GM12878 (cell line): Measurements from ENCODE around the gene POC1B. TPM values are rescaled to one million over a fixed set of nuclear protein-coding genes. Genes with fewer than 3 reads are reported as not detected.

ENCODE experiments used
- ATAC-seq: fragments of 200-7000 bp; cut with Tn5 transposase; 3 replicates; pipeline ENCODE4 v1.9.1; 2020; ENCODE audit warnings: mild to moderate bottlenecking, moderate library complexity
- BruUV-seq: library from RNA; stranded (reverse); fragments of 400-500 nt; replicated peaks from 2 replicates; lab custom pipeline; 2021; lab: Mats Ljungman, UMichigan
- CTCF ChIA-PET: fragments of 300-600 bp; sonication (Branson Sonifier 250); formaldehyde crosslinking; extraction: SDS; loops from one replicate; lab custom pipeline; 2021; ENCODE audit warnings: inconsistent platforms; lab: Yijun Ruan, JAX
- POLR2A ChIA-PET: fragments of 350-600 bp; formaldehyde crosslinking; extraction: SDS; loops from one replicate; lab custom pipeline; 2021; ENCODE audit warnings: inconsistent platforms; lab: Charles Lee
- RAD21 ChIA-PET: fragments of 300-600 bp; sonication (Branson Sonifier 250); formaldehyde crosslinking; loops from one replicate; lab custom pipeline; 2023; ENCODE audit warnings: antibody characterized with exemption; ENCODE audit not compliant: unreplicated experiment; lab: Charles Lee
- SMC1A ChIA-PET: fragments of 300-600 bp; sonication (Branson Sonifier 250); formaldehyde crosslinking; loops from one replicate; lab custom pipeline; 2023; ENCODE audit not compliant: unreplicated experiment, uncharacterized antibody; lab: Charles Lee
- DNase-seq: peaks from one replicate; pipeline ENCODE4 v3.0.0-alpha.2; 2011; ENCODE audit warnings: low read depth, low spot score
- FAIRE-seq: peaks from 3 replicates; lab custom pipeline; 2011; peaks lifted over from hg19 to GRCh38; lab: Jason Lieb, UNC
- H2AFZ ChIP-seq: 2 replicates; pipeline ENCODE4 v1.6.0; 2011; ENCODE audit warnings: low read depth, low read length, control low read depth; ENCODE audit not compliant: control insufficient read depth
- H3K27ac ChIP-seq: 2 replicates; pipeline ENCODE4 v1.5.1; 2011; ENCODE audit warnings: control low read depth; ENCODE audit not compliant: control insufficient read depth, insufficient read depth
- H3K27me3 ChIP-seq, 2 experiments: replicated peaks in 1 of 2; 2 replicates each; pipeline versions ENCODE4 v1.6.0 to v1.6.1; 2011; ENCODE audit warnings: low read length in 1 of 2; ENCODE audit not compliant: control insufficient read depth in 2 of 2, insufficient read depth in 2 of 2
- H3K36me3 ChIP-seq, 2 experiments: 2 replicates each; pipeline ENCODE4 v1.5.1; 2011; ENCODE audit warnings: low read length in 1 of 2; ENCODE audit not compliant: control insufficient read depth in 2 of 2, insufficient read depth in 2 of 2
- H3K4me1 ChIP-seq: 2 replicates; pipeline ENCODE4 v1.6.1; 2011; ENCODE audit warnings: mild to moderate bottlenecking, low read length, moderate library complexity, mixed read lengths; ENCODE audit not compliant: control insufficient read depth, insufficient read depth
- H3K4me2 ChIP-seq: 2 replicates; pipeline ENCODE4 v1.6.0; 2011; ENCODE audit warnings: control low read depth; ENCODE audit not compliant: control insufficient read depth, insufficient read depth
- H3K4me3 ChIP-seq: fragments of 200-600 bp; sonication (generic); 2 replicates; pipeline ENCODE4 v1.5.1; 2016
- H3K79me2 ChIP-seq: 2 replicates; pipeline ENCODE4 v1.6.0; 2011; ENCODE audit warnings: low read length; ENCODE audit not compliant: control insufficient read depth, insufficient read depth
- H3K9ac ChIP-seq: 2 replicates; pipeline ENCODE4 v1.8.0; 2011; ENCODE audit warnings: low read length, control low read depth, mixed read lengths; ENCODE audit not compliant: control insufficient read depth, insufficient read depth
- H3K9me3 ChIP-seq: replicated peaks from 3 replicates; pipeline ENCODE4 v1.5.1; 2011; ENCODE audit warnings: mild to moderate bottlenecking, low read length; ENCODE audit not compliant: control insufficient read depth, insufficient read depth
- H4K20me1 ChIP-seq: 2 replicates; pipeline ENCODE4 v1.6.0; 2011; ENCODE audit not compliant: control insufficient read depth, insufficient read depth
- CEBPB ChIP-seq, 2 experiments: fragments of 150-350 bp in 1 of 2; IDR thresholded peaks; 2 replicates each; pipeline ENCODE4 v1.6.1; 2012 to 2014; ENCODE audit warnings: low read depth in 2 of 2, low read length in 2 of 2, borderline replicate concordance in 1 of 2, inconsistent platforms in 1 of 2
- DPF2 ChIP-seq: fragments of 450-650 bp; IDR thresholded peaks from 2 replicates; pipeline ENCODE4 v1.6.1; 2017; ENCODE audit warnings: mild to moderate bottlenecking
- EED ChIP-seq: sonication (generic); IDR thresholded peaks from 2 replicates; pipeline ENCODE4 v1.6.1; 2016; ENCODE audit warnings: antibody characterized with exemption, low read depth
- KLF5 ChIP-seq: fragments of 450-650 bp; IDR thresholded peaks from 2 replicates; pipeline ENCODE4 v1.6.1; 2014; ENCODE audit warnings: mild to moderate bottlenecking; ENCODE audit not compliant: partially characterized antibody
- RFX5 ChIP-seq: IDR thresholded peaks from 2 replicates; pipeline ENCODE4 v1.6.1; 2011; ENCODE audit warnings: low read depth, low read length, improper control_type of control experiment
- SMARCA5 ChIP-seq: fragments of 450-650 bp; IDR thresholded peaks from 2 replicates; pipeline ENCODE4 v1.6.1; 2017; ENCODE audit warnings: mild to moderate bottlenecking
- SREBF1 ChIP-seq: IDR thresholded peaks from 2 replicates; pipeline ENCODE4 v1.6.1; 2012; ENCODE audit warnings: mild to moderate bottlenecking, low read length
- TAF1 ChIP-seq: IDR thresholded peaks from 2 replicates; pipeline ENCODE4 v1.6.1; 2011; ENCODE audit warnings: mild to moderate bottlenecking, low read depth, low read length, borderline replicate concordance
- WRNIP1 ChIP-seq: IDR thresholded peaks from 2 replicates; pipeline ENCODE4 v1.6.1; 2011; ENCODE audit warnings: low read depth, low read length, improper control_type of control experiment, borderline replicate concordance
- ZNF207 ChIP-seq: fragments of 450-650 bp; IDR thresholded peaks from 2 replicates; pipeline ENCODE4 v1.6.1; 2014; ENCODE audit warnings: antibody characterized with exemption, mild to moderate bottlenecking, borderline replicate concordance
- ZNF217 ChIP-seq: fragments of 450-650 bp; IDR thresholded peaks from 2 replicates; pipeline ENCODE4 v1.6.1; 2017; ENCODE audit warnings: antibody characterized with exemption, mild to moderate bottlenecking
- ZSCAN29 ChIP-seq: fragments of 450-650 bp; IDR thresholded peaks from 2 replicates; pipeline ENCODE4 v1.6.1; 2017; ENCODE audit warnings: mild to moderate bottlenecking, moderate library complexity
- WGBS: methylation state at CpG from one replicate; pipeline ENCODE4 v1.1.6; 2016; ENCODE audit warnings: low lambda C conversion rate; ENCODE audit not compliant: insufficient replicate concordance, insufficient coverage; ENCODE audit errors: missing lambda C conversion rate; 5-methylcytosine and 5-hydroxymethylcytosine counted together
- in situ Hi-C: fragments of 300-500 bp; cut with MboI; formaldehyde crosslinking; loops from 9 replicates; pipeline ENCODE4 v1.14.3; 2018; ENCODE audit warnings: mixed read lengths
- intact Hi-C: fragments of 100-400 bp; cut with micrococcal nuclease; formaldehyde crosslinking; loops from one replicate; pipeline ENCODE4 v1.14.2; 2022; ENCODE audit not compliant: unreplicated experiment
- polyA plus RNA-seq, 11 experiments: library from polyadenylated mRNA; depleted of rRNA in 4 of 11; unstranded in 6 of 11; stranded (reverse) in 5 of 11; fragments of >200 nt; fragmentation: Nextera tagmentation in 4 of 11; fragmentation: Illumina TruSeq in 1 of 11; extraction: Ambion mirVana in 4 of 11; extraction: Trizol in 1 of 11; gene quantifications; 1 replicate in 1 of 11; 2 replicates in 10 of 11; pipeline versions ENCODE4 v1.2.1 to v1.2.3, GENCODE V29; 2011 to 2016; ENCODE audit warnings: inconsistent platforms in 2 of 11, missing spikeins in 2 of 11, low read depth in 1 of 11
- total RNA-seq, 4 experiments: library from RNA; depleted of rRNA in 3 of 4; stranded (reverse); fragments of >200 nt in 3 of 4; fragmentation: Illumina TruSeq in 1 of 4; extraction: Trizol in 1 of 4; gene quantifications; 2 replicates each; pipeline versions ENCODE4 v1.2.1 to v1.2.3, GENCODE V29; 2013 to 2021
- TF ChIP-seq, protein P1 (sequence below): fragments of 450-650 bp; IDR thresholded peaks from 2 replicates; pipeline ENCODE4 v1.6.1; 2018; ENCODE audit warnings: borderline replicate concordance, mild to moderate bottlenecking; ENCODE audit not compliant: partially characterized antibody
- TF ChIP-seq, protein P2 (sequence below): fragments of 450-650 bp; IDR thresholded peaks from 2 replicates; pipeline ENCODE4 v1.6.1; 2017; ENCODE audit warnings: low read depth, mild to moderate bottlenecking, moderate library complexity
- TF ChIP-seq, protein P3 (sequence below): IDR thresholded peaks from 2 replicates; pipeline ENCODE4 v1.6.1; 2011; ENCODE audit warnings: low read depth, low read length, improper control_type of control experiment, borderline replicate concordance
- TF ChIP-seq, protein P4 (sequence below): fragments of 450-650 bp; conservative IDR thresholded peaks from 2 replicates; pipeline ENCODE4 v1.6.1; 2017; ENCODE audit warnings: mild to moderate bottlenecking, moderate library complexity
- TF ChIP-seq, protein P5 (sequence below): fragments of 150-350 bp; IDR thresholded peaks from 2 replicates; pipeline ENCODE4 v1.6.1; 2014; ENCODE audit warnings: mild to moderate bottlenecking, low read depth, low read length

Gene POC1B
- total and polyA plus RNA-seq, 10 of the 15 experiments (the other 5 are each of a cell fraction or from before 2014, with no cell fraction given), result 4.4 to 17.8 (median 11.3) TPM

DNA sequence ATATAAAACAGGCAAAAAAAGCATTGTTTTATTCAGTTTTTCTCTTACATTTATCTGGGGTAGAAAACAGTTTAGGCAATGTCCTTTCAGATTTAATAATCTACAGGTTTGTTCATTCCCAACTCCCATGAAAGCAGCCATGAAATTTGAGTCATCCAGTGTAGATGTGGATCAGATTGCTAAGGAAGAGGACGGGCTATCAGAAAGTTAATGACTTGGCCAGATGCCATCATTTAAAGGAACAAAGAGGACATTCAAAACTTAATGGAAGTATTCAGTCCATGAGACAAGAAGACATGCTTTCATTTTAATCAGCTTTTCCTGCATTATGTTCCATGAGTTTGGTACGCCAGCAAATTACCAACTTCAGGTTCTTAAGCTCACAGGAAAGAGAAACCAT, 31.1 kb upstream of the POC1B start:
- H3K27me3 ChIP-seq, result no peaks in the 10 kb centered on the region
- SMC1A ChIA-PET, result interaction anchor here (0.7 to 1.6 kb wide), 5 partner anchors 8 to 642 kb away, joined by 3 to 5 read pairs (median 4); no protein-coding TSS in a partner anchor
- H3K9ac ChIP-seq, result no peak overlapping the region
- H3K9me3 ChIP-seq, result no peaks in the 10 kb centered on the region
- POLR2A ChIA-PET, result no interaction called here
- 98% methylated on average over 2 of the region's 2 CpGs for WGBS
- no peaks in the 10 kb centered on the region for H3K4me1 ChIP-seq
- CTCF ChIA-PET, result interaction anchor here (1.5 to 3.9 kb wide), 2 partner anchors 13 to 20 kb away, joined by 3 to 15 read pairs; no protein-coding TSS in a partner anchor
- BruUV-seq, result no TSS peak
- H2AFZ ChIP-seq, result no peak overlapping the region
- ATAC-seq, result no peak
- FAIRE-seq, result no peak
- in situ Hi-C loops (no loop called here), intact Hi-C loops (no loop called here)
- no peak overlapping the region for H3K27ac ChIP-seq
- H4K20me1 ChIP-seq, result no peaks in the 10 kb centered on the region
- RAD21 ChIA-PET, result no interaction called here
- H3K36me3 ChIP-seq, result no peaks in the 10 kb centered on the region
- H3K4me2 ChIP-seq, result no peak overlapping the region
- no peak overlapping the region for H3K4me3 ChIP-seq
- DNase-seq, result no peak
- H3K79me2 ChIP-seq, result no peaks in the 10 kb centered on the region
- TF ChIP-seq, protein P1, sequence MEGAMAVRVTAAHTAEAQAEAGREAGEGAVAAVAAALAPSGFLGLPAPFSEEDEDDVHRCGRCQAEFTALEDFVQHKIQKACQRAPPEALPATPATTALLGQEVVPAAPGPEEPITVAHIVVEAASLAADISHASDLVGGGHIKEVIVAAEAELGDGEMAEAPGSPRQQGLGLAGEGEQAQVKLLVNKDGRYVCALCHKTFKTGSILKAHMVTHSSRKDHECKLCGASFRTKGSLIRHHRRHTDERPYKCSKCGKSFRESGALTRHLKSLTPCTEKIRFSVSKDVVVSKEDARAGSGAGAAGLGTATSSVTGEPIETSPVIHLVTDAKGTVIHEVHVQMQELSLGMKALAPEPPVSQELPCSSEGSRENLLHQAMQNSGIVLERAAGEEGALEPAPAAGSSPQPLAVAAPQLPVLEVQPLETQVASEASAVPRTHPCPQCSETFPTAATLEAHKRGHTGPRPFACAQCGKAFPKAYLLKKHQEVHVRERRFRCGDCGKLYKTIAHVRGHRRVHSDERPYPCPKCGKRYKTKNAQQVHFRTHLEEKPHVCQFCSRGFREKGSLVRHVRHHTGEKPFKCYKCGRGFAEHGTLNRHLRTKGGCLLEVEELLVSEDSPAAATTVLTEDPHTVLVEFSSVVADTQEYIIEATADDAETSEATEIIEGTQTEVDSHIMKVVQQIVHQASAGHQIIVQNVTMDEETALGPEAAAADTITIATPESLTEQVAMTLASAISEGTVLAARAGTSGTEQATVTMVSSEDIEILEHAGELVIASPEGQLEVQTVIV, result no peak
- TF ChIP-seq DPF2 (no peak), SMARCA5 (no peak), SREBF1 (no peak), EED (no peak), WRNIP1 (no peak), ZSCAN29 (no peak), ZNF207 (no peak), CEBPB (IDR thresholded peaks at IDR 0.05; ENCODE audit: borderline replicate concordance in 1 of 2, low read depth in 2 of 2, low read length in 2 of 2) (no peak), ZNF217 (no peak), KLF5 (no peak), RFX5 (no peak), TAF1 (no peak)
- TF ChIP-seq, protein P2, sequence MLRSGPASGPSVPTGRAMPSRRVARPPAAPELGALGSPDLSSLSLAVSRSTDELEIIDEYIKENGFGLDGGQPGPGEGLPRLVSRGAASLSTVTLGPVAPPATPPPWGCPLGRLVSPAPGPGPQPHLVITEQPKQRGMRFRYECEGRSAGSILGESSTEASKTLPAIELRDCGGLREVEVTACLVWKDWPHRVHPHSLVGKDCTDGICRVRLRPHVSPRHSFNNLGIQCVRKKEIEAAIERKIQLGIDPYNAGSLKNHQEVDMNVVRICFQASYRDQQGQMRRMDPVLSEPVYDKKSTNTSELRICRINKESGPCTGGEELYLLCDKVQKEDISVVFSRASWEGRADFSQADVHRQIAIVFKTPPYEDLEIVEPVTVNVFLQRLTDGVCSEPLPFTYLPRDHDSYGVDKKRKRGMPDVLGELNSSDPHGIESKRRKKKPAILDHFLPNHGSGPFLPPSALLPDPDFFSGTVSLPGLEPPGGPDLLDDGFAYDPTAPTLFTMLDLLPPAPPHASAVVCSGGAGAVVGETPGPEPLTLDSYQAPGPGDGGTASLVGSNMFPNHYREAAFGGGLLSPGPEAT, result no peak
- TF ChIP-seq, protein P3, sequence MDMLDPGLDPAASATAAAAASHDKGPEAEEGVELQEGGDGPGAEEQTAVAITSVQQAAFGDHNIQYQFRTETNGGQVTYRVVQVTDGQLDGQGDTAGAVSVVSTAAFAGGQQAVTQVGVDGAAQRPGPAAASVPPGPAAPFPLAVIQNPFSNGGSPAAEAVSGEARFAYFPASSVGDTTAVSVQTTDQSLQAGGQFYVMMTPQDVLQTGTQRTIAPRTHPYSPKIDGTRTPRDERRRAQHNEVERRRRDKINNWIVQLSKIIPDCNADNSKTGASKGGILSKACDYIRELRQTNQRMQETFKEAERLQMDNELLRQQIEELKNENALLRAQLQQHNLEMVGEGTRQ, result no peak
- TF ChIP-seq, protein P4, sequence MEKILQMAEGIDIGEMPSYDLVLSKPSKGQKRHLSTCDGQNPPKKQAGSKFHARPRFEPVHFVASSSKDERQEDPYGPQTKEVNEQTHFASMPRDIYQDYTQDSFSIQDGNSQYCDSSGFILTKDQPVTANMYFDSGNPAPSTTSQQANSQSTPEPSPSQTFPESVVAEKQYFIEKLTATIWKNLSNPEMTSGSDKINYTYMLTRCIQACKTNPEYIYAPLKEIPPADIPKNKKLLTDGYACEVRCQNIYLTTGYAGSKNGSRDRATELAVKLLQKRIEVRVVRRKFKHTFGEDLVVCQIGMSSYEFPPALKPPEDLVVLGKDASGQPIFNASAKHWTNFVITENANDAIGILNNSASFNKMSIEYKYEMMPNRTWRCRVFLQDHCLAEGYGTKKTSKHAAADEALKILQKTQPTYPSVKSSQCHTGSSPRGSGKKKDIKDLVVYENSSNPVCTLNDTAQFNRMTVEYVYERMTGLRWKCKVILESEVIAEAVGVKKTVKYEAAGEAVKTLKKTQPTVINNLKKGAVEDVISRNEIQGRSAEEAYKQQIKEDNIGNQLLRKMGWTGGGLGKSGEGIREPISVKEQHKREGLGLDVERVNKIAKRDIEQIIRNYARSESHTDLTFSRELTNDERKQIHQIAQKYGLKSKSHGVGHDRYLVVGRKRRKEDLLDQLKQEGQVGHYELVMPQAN, result no peak
- TF ChIP-seq, protein P5, sequence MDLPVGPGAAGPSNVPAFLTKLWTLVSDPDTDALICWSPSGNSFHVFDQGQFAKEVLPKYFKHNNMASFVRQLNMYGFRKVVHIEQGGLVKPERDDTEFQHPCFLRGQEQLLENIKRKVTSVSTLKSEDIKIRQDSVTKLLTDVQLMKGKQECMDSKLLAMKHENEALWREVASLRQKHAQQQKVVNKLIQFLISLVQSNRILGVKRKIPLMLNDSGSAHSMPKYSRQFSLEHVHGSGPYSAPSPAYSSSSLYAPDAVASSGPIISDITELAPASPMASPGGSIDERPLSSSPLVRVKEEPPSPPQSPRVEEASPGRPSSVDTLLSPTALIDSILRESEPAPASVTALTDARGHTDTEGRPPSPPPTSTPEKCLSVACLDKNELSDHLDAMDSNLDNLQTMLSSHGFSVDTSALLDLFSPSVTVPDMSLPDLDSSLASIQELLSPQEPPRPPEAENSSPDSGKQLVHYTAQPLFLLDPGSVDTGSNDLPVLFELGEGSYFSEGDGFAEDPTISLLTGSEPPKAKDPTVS, result no peak
